ENCODE measurements around the gene OR2Y1.
"Not testable (repeated sequence)": the region's sequence is repeated elsewhere in the genome, so short reads cannot be mapped to it uniquely, and the experiment has no call there.

OR2Y1 gene

DNA sequence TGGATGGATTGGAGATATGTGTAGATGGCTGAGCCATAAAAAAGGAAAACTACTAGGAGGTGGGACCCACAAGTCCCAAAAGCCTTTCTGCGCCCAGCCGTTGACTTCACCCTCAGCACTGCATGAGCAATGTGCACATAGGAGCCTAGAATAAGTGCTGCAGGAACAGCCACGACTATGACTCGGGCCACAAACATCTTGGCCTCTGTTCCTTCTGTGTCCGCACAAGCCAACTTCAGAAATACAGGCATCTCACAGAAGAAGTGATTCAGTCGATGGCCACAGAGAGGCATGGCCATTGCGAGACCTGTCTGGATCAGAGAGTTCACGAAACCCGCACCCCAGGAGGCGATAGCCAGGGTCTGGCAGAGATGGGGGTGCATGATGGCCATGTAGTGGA is 587 bp downstream of the OR2Y1 start:
- DNase-seq, result no peak

GRCh38 chr5:180736536-180736935 is 3.3 kb downstream of the OR2Y1 start:
- no peak for DNase-seq

DNA sequence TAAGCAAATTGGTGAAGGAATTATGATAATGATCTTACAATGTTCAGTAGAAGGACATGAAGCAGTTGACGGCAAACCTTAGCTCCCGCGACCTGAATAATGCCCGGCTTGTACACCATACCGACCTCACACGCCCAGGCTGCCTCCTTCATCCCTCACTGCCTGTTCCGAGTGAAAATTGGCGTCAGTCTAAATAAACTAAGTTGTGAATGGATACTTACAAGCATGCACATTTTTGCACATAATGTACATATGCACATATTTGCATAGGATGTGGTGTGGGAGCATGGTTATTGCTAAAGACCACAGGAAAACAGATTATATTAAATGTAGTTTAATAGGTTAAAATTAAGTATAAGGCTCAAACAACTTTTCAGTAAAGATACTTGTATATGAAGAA is 14.9 kb downstream of the OR2Y1 start:
- no peak for DNase-seq

DNA sequence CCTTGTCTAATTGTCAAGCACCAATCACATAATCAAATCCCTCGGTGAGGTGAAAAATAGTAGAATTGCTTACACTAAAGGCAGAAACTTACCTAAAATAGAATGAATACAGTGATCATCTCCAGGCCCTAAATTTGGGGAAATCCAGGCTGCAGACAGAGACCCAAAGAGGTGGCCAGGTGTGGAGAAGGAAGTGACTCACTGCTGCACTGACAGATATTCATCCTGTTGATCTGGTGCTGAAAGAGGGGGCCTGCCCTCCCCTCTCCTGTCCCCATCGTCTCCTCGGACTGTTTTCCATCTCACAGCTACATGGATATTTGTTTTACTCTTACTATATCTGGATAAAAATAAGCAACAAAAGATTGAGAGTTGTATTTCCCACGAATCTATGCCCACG is 15.9 kb downstream of the OR2Y1 start:
- DNase-seq, result no peak

DNA sequence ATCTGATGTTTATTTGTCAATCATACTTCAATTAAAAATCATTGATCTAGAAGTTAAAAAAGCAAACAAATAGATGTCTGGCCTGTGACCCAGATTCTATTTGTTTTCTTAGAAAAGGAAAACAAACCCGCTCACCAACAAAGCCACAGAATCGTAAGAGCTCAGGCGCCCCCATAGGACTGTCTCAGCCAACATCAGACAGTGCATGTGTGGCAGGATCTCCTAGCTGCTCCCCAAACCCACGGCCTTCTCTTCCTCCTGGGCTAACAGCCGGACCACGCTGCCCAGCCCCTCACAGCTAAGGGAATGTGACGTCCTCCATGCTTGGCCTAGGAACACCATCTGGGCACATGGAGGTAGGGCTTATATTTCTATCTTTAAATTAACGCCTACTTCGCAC is 19.4 kb downstream of the OR2Y1 start:
- DNase-seq, result no peak

GRCh38 chr5:180719781-180720180 is 20.1 kb downstream of the OR2Y1 start:
- no peak for DNase-seq

- DNase-seq, result no peak
These were observed 20.9 kb downstream of the OR2Y1 start for GRCh38 chr5:180718810-180719453.

DNA sequence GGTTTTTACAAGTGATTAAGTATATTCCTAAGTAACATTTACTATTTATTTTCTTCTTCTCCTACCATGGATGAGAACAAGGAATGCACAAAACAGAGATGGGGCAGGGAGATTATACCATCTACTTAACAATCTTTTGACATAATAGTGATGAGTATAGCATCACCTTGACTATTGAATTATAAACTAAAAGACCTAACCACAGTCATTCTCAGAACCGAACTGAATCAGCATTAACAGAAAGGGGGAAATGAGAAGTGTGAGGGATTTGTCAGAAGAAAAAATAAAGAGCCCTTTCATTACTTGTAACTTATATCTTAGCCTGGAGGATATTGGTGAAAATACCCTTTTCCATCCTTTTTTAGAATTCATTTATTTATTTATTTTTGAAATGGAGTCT is 21.9 kb downstream of the OR2Y1 start:
- DNase-seq, result no peak

GRCh38 chr5:180704362-180704761 is 35.5 kb downstream of the OR2Y1 start:
- DNase-seq, result peak; percentile 2

GRCh38 chr5:180703912-180704311 is 35.9 kb downstream of the OR2Y1 start:
- DNase-seq, result no peak

DNA sequence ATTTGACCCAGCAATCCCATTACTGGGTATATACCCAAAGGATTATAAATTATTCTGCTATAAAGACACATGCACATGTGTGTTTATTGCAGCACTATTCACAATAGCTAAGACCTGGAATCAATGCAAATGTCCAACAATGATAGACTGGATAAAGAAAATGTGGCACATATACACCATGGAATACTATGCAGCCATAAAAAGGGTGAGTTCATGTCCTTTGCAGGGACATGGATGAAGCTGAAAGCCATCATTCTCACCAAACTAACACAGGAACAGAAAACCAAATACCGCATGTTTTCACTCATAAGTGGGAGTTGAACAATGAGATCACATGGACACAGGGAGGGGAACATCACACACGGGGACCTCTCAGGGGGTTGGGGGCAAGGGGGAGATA is 36.5 kb downstream of the OR2Y1 start:
- DNase-seq, result not testable (repeated sequence)

DNA sequence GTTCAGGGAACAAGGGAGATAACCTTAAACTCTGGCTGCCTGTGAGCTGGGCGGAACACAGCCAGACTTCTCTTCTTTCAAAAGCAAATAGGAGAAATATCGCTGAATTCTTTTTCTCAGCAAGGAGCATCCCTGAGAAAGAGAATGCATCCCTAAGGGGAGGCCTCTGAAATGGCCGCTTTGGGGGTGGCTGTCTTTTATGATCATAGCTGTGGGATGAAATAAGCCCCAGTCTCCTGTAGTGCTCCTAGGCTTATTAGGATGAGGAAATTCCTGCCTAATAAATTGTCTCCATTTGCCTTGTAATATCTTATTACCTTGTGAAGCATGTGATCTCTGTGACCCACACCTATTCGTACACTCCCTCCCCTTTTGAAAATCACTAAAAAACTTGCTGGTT is 39.4 kb downstream of the OR2Y1 start:
- not testable (repeated sequence) for DNase-seq

DNA sequence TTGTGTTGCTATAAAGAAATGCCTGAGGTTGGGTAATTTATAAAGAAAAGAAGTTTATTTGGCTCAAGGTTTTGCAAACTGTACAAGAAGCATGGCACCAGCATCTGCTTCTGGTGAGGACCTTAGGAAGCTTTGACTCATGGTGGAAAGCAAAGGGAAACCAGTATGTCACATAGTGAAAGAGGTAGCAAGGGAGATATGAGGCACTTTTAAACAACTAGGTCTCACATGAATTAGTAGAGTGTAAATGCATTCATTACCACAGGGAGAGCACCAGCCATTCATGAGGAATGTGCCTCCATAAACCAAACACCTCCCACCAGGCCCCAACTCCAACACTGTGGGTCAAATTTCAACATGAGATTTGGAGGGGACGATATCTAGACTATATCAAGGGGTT is 40.8 kb downstream of the OR2Y1 start:
- no peak for DNase-seq

DNA sequence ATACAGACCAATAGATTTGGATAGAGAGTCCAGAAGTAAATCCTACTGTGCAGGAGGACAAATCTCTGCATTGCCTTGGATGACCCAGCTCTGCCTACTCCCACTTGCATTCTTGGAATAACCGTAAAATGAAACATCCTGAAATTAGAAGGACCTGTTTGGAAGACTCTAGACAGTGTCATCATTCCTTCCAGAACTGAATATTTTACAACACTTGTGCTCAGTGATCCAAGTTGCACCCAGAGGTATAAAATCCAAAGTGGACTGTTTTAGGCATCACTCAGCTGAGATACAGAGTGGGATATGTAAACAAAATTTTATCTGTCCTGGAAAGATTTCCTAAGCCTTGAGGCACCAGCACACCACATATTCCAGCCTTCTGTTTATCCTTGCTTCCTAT is 43.7 kb downstream of the OR2Y1 start:
- DNase-seq, result no peak

DNA sequence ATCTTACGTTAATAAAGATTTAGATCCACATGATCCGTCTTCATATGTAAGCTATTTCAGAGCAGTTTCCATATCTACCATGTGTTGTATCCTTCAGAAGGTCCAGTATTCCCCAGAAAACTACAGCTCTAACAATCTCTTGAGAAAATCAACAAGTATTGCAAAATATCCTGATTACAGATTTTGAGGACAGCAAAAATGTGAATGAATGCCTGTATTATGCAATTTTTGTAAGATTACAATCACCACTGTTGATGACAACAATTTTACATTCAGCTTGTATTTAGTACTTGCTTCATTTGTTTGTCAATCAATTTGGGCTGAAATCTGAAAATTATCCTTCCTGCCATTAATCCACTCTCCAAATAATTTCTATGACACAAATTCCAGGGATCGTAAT is 47.4 kb downstream of the OR2Y1 start:
- DNase-seq, result no peak

GRCh38 chr5:180691046-180691445 is 48.8 kb downstream of the OR2Y1 start:
- no peak for DNase-seq

GRCh38 chr5:180690562-180690961 is 49.3 kb downstream of the OR2Y1 start:
- no peak for DNase-seq

GRCh38 chr5:180689775-180690174 is 50.1 kb downstream of the OR2Y1 start:
- DNase-seq, result no peak

Data from NCI-H1694 (cell line).